ENCODE data around the gene LRFN5. TPM values are rescaled to one million over a fixed set of nuclear protein-coding genes. Genes with fewer than 3 reads are reported as not detected.

Gene LRFN5
- total RNA-seq, 1 experiment from 2014 or later = 9.8 TPM

GRCh38 chr14:41799817-41800216 is 193.1 kb downstream of the LRFN5 start:
- CTCF ChIA-PET = no interaction called here
- no peaks in the 10 kb centered on the region for H3K9me3 ChIP-seq (ENCODE audit: control insufficient read depth, insufficient read depth, low read depth, low read length)
- H3K36me3 ChIP-seq (ENCODE audit: control insufficient read depth, insufficient read depth, low read length) = no peaks in the 10 kb centered on the region
- H3K27me3 ChIP-seq (ENCODE audit: control insufficient read depth, insufficient read depth, low read length) = no peaks in the 10 kb centered on the region
- H3K27ac ChIP-seq (ENCODE audit: low read length) = no peak overlapping the region
- no peaks in the 10 kb centered on the region for H3K4me1 ChIP-seq (ENCODE audit: control insufficient read depth, insufficient read depth, low read length)
- POLR2A ChIA-PET = no interaction called here
- in situ Hi-C loops (cut with HindIII; ENCODE audit: low pct_unique_long_range_greater_than_20kb, low sequenced_read_pairs) = no loop called here
- intact Hi-C loops (cut with micrococcal nuclease; ENCODE audit: unreplicated experiment) = no loop called here
- DNase-seq (ENCODE audit: low read depth, low spot score) = no peak
- no TSS peak for BruUV-seq (replicated peaks)
- no peak for TF ChIP-seq REST (IDR thresholded peaks at IDR 0.05; ENCODE audit: insufficient read depth in 1 of 2, low read depth in 2 of 2, low read length in 1 of 2)
- no peak for TF ChIP-seq CTCF (IDR thresholded peaks at IDR 0.05)
- TF ChIP-seq POLR2AphosphoS5 (IDR thresholded peaks at IDR 0.05; ENCODE audit: low read depth, low read length) = no peak
- no peak overlapping the region for H3K4me3 ChIP-seq (ENCODE audit: low read depth in 2 of 2, low read length in 2 of 2)
- no peak for ATAC-seq

GRCh38 chr14:41805633-41806032 is 199.0 kb downstream of the LRFN5 start:
- TF ChIP-seq SIN3A (IDR thresholded peaks at IDR 0.05; ENCODE audit: borderline replicate concordance, insufficient read depth, low read depth, low read length) (no peak), POLR2AphosphoS5 (IDR thresholded peaks at IDR 0.05; ENCODE audit: low read depth, low read length) (no peak), TCF7L2 (IDR thresholded peaks at IDR 0.05; ENCODE audit: low read depth, low read length) (no peak), CTCF (IDR thresholded peaks at IDR 0.05) (no peak), REST (IDR thresholded peaks at IDR 0.05; ENCODE audit: insufficient read depth in 1 of 2, low read depth in 2 of 2, low read length in 1 of 2) (no peak)
- no peaks in the 10 kb centered on the region for H3K4me1 ChIP-seq (ENCODE audit: control insufficient read depth, insufficient read depth, low read length)
- ChIA-PET CTCF (no interaction called here), POLR2A (no interaction called here)
- no peak for DNase-seq (ENCODE audit: low read depth, low spot score)
- H3K27me3 ChIP-seq (ENCODE audit: control insufficient read depth, insufficient read depth, low read length) = no peaks in the 10 kb centered on the region
- intact Hi-C loops (cut with micrococcal nuclease; ENCODE audit: unreplicated experiment) = no loop called here
- no TSS peak for BruUV-seq (replicated peaks)
- no peak for ATAC-seq
- no peaks in the 10 kb centered on the region for H3K36me3 ChIP-seq (ENCODE audit: control insufficient read depth, insufficient read depth, low read length)
- no peak overlapping the region for H3K27ac ChIP-seq (ENCODE audit: low read length)
- no peaks in the 10 kb centered on the region for H3K9me3 ChIP-seq (ENCODE audit: control insufficient read depth, insufficient read depth, low read depth, low read length)
- H3K4me3 ChIP-seq (ENCODE audit: low read depth in 2 of 2, low read length in 2 of 2) = no peak overlapping the region
- in situ Hi-C loops (cut with HindIII; ENCODE audit: low pct_unique_long_range_greater_than_20kb, low sequenced_read_pairs) = no loop called here

All from Panc1 (cell line).